DOHH2 (cell line): ENCODE measurements around the gene CTIF.
A peak's percentile ranks its signal among the peaks of the same experiment; 100 is the strongest.

Source experiments
- H3F3A ChIP-seq: fragments of 200-600 bp; sonication (generic), shearing (Covaris generic); 2 replicates; pipeline ENCODE4 v1.6.0; 2016; ENCODE audit warnings: antibody characterized with exemption, mild to moderate bottlenecking; ENCODE audit not compliant: control insufficient read depth, insufficient read depth
- H3K27ac ChIP-seq: fragments of 200-600 bp; sonication (generic); 2 replicates; pipeline ENCODE4 v1.5.1; 2014; ENCODE audit warnings: low read depth, mild to moderate bottlenecking, low read length, moderate library complexity
- H3K27me3 ChIP-seq: fragments of 200-600 bp; sonication (generic); 2 replicates; pipeline ENCODE4 v1.6.1; 2014; ENCODE audit warnings: mild to moderate bottlenecking, low read length, mixed read lengths; ENCODE audit not compliant: control insufficient read depth
- H3K36me3 ChIP-seq: fragments of 200-600 bp; sonication (generic); 2 replicates; pipeline ENCODE4 v1.6.1; 2014; ENCODE audit warnings: mild to moderate bottlenecking, low read length, moderate library complexity, mixed read lengths; ENCODE audit not compliant: control insufficient read depth
- H3K4me1 ChIP-seq: fragments of 200-600 bp; sonication (generic); 2 replicates; pipeline ENCODE4 v1.6.1; 2014; ENCODE audit warnings: mild to moderate bottlenecking, low read length, mixed read lengths; ENCODE audit not compliant: control insufficient read depth
- H3K4me2 ChIP-seq: fragments of 200-600 bp; sonication (generic); 2 replicates; pipeline ENCODE4 v1.6.0; 2014; ENCODE audit warnings: mild to moderate bottlenecking, low read length, moderate library complexity
- H3K4me3 ChIP-seq: fragments of 200-600 bp; sonication (generic); 2 replicates; pipeline ENCODE4 v1.5.1; 2014; ENCODE audit warnings: mild to moderate bottlenecking, low read length, mixed read lengths
- H3K79me2 ChIP-seq: fragments of 200-600 bp; sonication (generic); 2 replicates; pipeline ENCODE4 v1.6.1; 2014; ENCODE audit warnings: mild to moderate bottlenecking, low read length, mixed read lengths; ENCODE audit not compliant: control insufficient read depth
- H3K9me2 ChIP-seq: fragments of 200-600 bp; sonication (generic); replicated peaks from 2 replicates; pipeline ENCODE4 v1.6.1; 2014; ENCODE audit warnings: mild to moderate bottlenecking, low read length, mixed read lengths; ENCODE audit not compliant: control insufficient read depth
- H3K9me3 ChIP-seq: fragments of 200-600 bp; sonication (generic); 2 replicates; pipeline ENCODE4 v1.6.1; 2014; ENCODE audit warnings: antibody characterized with exemption, low read length, mixed read lengths; ENCODE audit not compliant: control insufficient read depth, insufficient read depth
- H4K20me1 ChIP-seq: fragments of 200-600 bp; sonication (generic); 2 replicates; pipeline ENCODE4 v1.6.0; 2014; ENCODE audit warnings: low read depth, mild to moderate bottlenecking, antibody characterized with exemption, low read length, moderate library complexity; ENCODE audit not compliant: control insufficient read depth, insufficient read depth
- CTCF ChIP-seq: fragments of 200-600 bp; sonication (generic); IDR thresholded peaks from one replicate; pipeline ENCODE4 v1.5.1; 2014; ENCODE audit warnings: antibody characterized with exemption, mild to moderate bottlenecking, low read depth, low read length; ENCODE audit not compliant: poor library complexity, severe bottlenecking
- EZH2phosphoT487 ChIP-seq: fragments of 200-600 bp; sonication (generic); IDR thresholded peaks from 2 replicates; pipeline ENCODE4 v1.6.1; 2017; ENCODE audit warnings: borderline replicate concordance, mild to moderate bottlenecking, antibody characterized with exemption, low read length, moderate library complexity, mixed read lengths

CTIF gene

GRCh38 chr18:48666613-48667012, 127.8 kb downstream of the CTIF start:
- H3K36me3 ChIP-seq: no peaks in the 10 kb centered on the region
- no peaks in the 10 kb centered on the region for H3K9me3 ChIP-seq
- TF ChIP-seq CTCF (no peak), EZH2phosphoT487 (no peak)
- no peaks in the 10 kb centered on the region for H3K9me2 ChIP-seq
- H4K20me1 ChIP-seq: no peaks in the 10 kb centered on the region
- H3K27me3 ChIP-seq: no peaks in the 10 kb centered on the region
- H3F3A ChIP-seq: no peaks in the 10 kb centered on the region
- H3K27ac ChIP-seq: no peak overlapping the region
- H3K4me3 ChIP-seq: no peak overlapping the region
- H3K79me2 ChIP-seq: no peaks in the 10 kb centered on the region
- H3K4me2 ChIP-seq: no peak overlapping the region
- peaks cover 11% of the 10 kb centered on the region for H3K4me1 ChIP-seq

- Histone ChIP-seq H3K9me3 (no peaks in the 10 kb centered on the region), H3F3A (no peaks in the 10 kb centered on the region), H3K4me1 (peaks cover 11% of the 10 kb centered on the region), H3K4me3 (no peak overlapping the region), H3K4me2 (no peak overlapping the region), H3K27ac (no peak overlapping the region), H3K79me2 (no peaks in the 10 kb centered on the region), H3K9me2 (no peaks in the 10 kb centered on the region), H3K27me3 (no peaks in the 10 kb centered on the region), H4K20me1 (no peaks in the 10 kb centered on the region), H3K36me3 (no peaks in the 10 kb centered on the region)
- TF ChIP-seq EZH2phosphoT487 (no peak), CTCF (peak; percentile 24)
These were observed 128.7 kb downstream of the CTIF start for GRCh38 chr18:48667276-48668254.

DNA sequence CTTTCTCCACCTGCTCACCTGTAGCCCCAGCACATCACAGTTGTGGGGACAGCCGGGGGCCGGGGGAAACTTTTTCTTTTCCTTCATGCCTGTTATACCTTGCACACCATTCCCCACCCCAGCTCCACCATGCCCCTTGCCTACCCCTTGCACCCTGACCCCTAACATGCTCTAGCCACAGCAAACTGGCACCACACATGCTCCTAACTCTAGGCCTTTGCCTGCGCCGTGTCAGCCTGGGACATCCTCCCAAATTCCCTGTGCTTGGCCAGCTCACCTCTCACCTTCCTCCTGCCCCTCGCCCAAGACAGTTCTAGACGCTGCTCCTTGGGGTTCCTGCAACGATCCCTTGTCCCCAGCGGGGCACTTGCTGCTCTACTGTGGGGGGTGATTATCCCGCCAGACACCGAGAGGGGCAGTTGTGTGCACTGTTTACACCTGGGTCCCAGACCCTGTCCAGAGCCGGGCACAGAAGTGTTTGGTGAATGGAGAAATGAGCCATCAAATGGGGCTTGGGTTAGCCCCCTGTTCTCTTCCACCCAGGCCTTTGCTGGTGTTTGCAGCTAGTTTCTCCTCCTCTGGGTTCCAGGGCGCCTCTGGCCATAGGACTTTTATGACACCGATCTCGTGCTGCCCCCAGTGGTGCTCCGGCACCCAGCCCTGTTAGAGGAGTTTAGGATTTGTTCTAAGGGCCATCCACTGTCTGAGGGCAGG, 129.8 kb downstream of the CTIF start:
- Histone ChIP-seq H3K36me3 (no peaks in the 10 kb centered on the region), H3K4me1 (peaks cover 15% of the 10 kb centered on the region), H3K27ac (no peak overlapping the region), H3K79me2 (no peaks in the 10 kb centered on the region), H3K9me3 (no peaks in the 10 kb centered on the region), H4K20me1 (no peaks in the 10 kb centered on the region), H3K4me2 (no peak overlapping the region), H3K4me3 (no peak overlapping the region), H3K27me3 (no peaks in the 10 kb centered on the region), H3K9me2 (no peaks in the 10 kb centered on the region), H3F3A (no peaks in the 10 kb centered on the region)
- TF ChIP-seq EZH2phosphoT487 (no peak), CTCF (peak; percentile 40)
